Bone marrow (tissue), 2 donors: Measurements from ENCODE around the gene ITGBL1.

Experiments
- DNase-seq, 2 donors: peaks; one replicate each; lab custom pipeline; 2025; lab: John Stamatoyannopoulos, UW

ITGBL1 gene

GRCh38 chr13:101698400-101698799 is 245.9 kb downstream of the ITGBL1 start:
- no peak for DNase-seq

GRCh38 chr13:101700598-101700997 is 248.1 kb downstream of the ITGBL1 start:
- no peak for DNase-seq

- no peak for DNase-seq
Observed at GRCh38 chr13:101703081-101703480, 250.6 kb downstream of the ITGBL1 start.

- no peak for DNase-seq
Observed at GRCh38 chr13:101703838-101704237, 251.4 kb downstream of the ITGBL1 start.

- no peak for DNase-seq
Observed at GRCh38 chr13:101706651-101707050, 254.2 kb downstream of the ITGBL1 start.

- no peak for DNase-seq
Observed at GRCh38 chr13:101707659-101708058, 255.2 kb downstream of the ITGBL1 start.

- DNase-seq: no peak
Observed at GRCh38 chr13:101708115-101708514, 255.6 kb downstream of the ITGBL1 start.

GRCh38 chr13:101709952-101710351 is 257.5 kb downstream of the ITGBL1 start:
- no peak for DNase-seq

GRCh38 chr13:101711307-101712025 is 259.0 kb downstream of the ITGBL1 start:
- DNase-seq: no peak

GRCh38 chr13:101712026-101712348 is 259.5 kb downstream of the ITGBL1 start:
- DNase-seq: no peak

- DNase-seq: no peak
Observed at GRCh38 chr13:101714195-101714594, 261.7 kb downstream of the ITGBL1 start.

- DNase-seq: no peak
Observed at GRCh38 chr13:101717353-101717752, 264.9 kb downstream of the ITGBL1 start.

GRCh38 chr13:101718496-101718895 is 266.0 kb downstream of the ITGBL1 start:
- no peak for DNase-seq

GRCh38 chr13:101726681-101727080 is 274.2 kb downstream of the ITGBL1 start:
- DNase-seq: no peak

- no peak for DNase-seq
Observed at GRCh38 chr13:101727118-101727517, 274.6 kb downstream of the ITGBL1 start.

GRCh38 chr13:101728021-101728420 is 275.5 kb downstream of the ITGBL1 start:
- no peak for DNase-seq

GRCh38 chr13:101728615-101729014 is 276.1 kb downstream of the ITGBL1 start:
- DNase-seq: no peak

- no peak for DNase-seq
Observed at GRCh38 chr13:101730420-101731000, 278.0 kb downstream of the ITGBL1 start.

GRCh38 chr13:101736566-101736965 is 284.1 kb downstream of the ITGBL1 start:
- no peak for DNase-seq

GRCh38 chr13:101738336-101738735 is 285.9 kb downstream of the ITGBL1 start:
- no peak for DNase-seq

- DNase-seq: no peak
Observed at GRCh38 chr13:101739382-101740178, 287.1 kb downstream of the ITGBL1 start.

GRCh38 chr13:101746513-101746912 is 294.0 kb downstream of the ITGBL1 start:
- no peak for DNase-seq

- DNase-seq: no peak
Observed at GRCh38 chr13:101747039-101747438, 294.6 kb downstream of the ITGBL1 start.
